ENCODE measurements around the gene TBC1D5.

DNA sequence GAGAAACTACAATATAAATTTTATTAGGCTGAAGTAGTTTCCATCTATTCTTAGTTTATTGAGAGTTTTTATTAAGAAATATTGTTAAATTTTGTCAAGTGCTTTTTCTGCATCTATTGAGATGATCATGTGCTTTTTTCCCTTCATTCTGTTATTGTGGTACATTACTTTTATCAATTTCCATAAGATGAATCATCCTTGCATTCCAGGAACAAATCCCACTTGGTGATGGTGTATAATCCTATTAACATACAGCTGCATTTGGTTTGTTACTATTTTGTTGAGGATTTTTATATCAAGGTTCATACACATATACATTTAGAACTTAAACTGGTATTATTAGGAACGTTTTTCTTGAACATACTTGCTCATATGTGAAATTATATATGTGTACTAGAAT lies 199.8 kb downstream of the TBC1D5 start:
- TF ChIP-seq, protein P1, sequence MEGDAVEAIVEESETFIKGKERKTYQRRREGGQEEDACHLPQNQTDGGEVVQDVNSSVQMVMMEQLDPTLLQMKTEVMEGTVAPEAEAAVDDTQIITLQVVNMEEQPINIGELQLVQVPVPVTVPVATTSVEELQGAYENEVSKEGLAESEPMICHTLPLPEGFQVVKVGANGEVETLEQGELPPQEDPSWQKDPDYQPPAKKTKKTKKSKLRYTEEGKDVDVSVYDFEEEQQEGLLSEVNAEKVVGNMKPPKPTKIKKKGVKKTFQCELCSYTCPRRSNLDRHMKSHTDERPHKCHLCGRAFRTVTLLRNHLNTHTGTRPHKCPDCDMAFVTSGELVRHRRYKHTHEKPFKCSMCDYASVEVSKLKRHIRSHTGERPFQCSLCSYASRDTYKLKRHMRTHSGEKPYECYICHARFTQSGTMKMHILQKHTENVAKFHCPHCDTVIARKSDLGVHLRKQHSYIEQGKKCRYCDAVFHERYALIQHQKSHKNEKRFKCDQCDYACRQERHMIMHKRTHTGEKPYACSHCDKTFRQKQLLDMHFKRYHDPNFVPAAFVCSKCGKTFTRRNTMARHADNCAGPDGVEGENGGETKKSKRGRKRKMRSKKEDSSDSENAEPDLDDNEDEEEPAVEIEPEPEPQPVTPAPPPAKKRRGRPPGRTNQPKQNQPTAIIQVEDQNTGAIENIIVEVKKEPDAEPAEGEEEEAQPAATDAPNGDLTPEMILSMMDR (IDR thresholded peaks at IDR 0.05; ENCODE audit: low read depth, low read length): no peak
- no peak for TF ChIP-seq POLR2A (IDR thresholded peaks at IDR 0.05; ENCODE audit: extremely low read depth, insufficient read length)

Measured in NB4 (cell line).